ENCODE data around the gene ITPR3.
"Not testable (repeated sequence)": the region's sequence is repeated elsewhere in the genome, so short reads cannot be mapped to it uniquely, and the experiment has no call there.

The ITPR3 gene

GRCh38 chr6:33613795-33614168 lies 7.3 kb upstream of the ITPR3 start:
- no peak for DNase-seq (ENCODE audit: low read depth in 2 of 2)

GRCh38 chr6:33616113-33616512 lies 5.0 kb upstream of the ITPR3 start:
- no peak for DNase-seq (ENCODE audit: low read depth in 2 of 2)

- DNase-seq (ENCODE audit: low read depth in 2 of 2): no peak
Observed at GRCh38 chr6:33616913-33617312, 4.2 kb upstream of the ITPR3 start.

GRCh38 chr6:33619166-33619840 lies 1.8 kb upstream of the ITPR3 start:
- DNase-seq (ENCODE audit: low read depth in 2 of 2): no peak

GRCh38 chr6:33620158-33620855 lies 815 bp upstream of the ITPR3 start:
- DNase-seq (ENCODE audit: low read depth in 2 of 2): no peak

GRCh38 chr6:33621711-33622388 lies 728 bp downstream of the ITPR3 start:
- DNase-seq (ENCODE audit: low read depth in 2 of 2): peak; percentile 38 to 46

- DNase-seq (ENCODE audit: low read depth in 2 of 2): no peak
Observed at GRCh38 chr6:33622456-33623431, 1.6 kb downstream of the ITPR3 start.

- DNase-seq (ENCODE audit: low read depth in 2 of 2): no peak
Observed at GRCh38 chr6:33623895-33624381, 2.8 kb downstream of the ITPR3 start.

GRCh38 chr6:33624856-33625255 lies 3.7 kb downstream of the ITPR3 start:
- no peak for DNase-seq (ENCODE audit: low read depth in 2 of 2)

GRCh38 chr6:33627876-33628275 lies 6.8 kb downstream of the ITPR3 start:
- DNase-seq (ENCODE audit: low read depth in 2 of 2): no peak

GRCh38 chr6:33628401-33628964 lies 7.4 kb downstream of the ITPR3 start:
- DNase-seq (ENCODE audit: low read depth in 2 of 2): no peak

- DNase-seq (ENCODE audit: low read depth in 2 of 2): no peak
Observed at GRCh38 chr6:33630014-33630413, 8.9 kb downstream of the ITPR3 start.

- not testable (repeated sequence) for DNase-seq (ENCODE audit: low read depth in 2 of 2)
Observed at GRCh38 chr6:33631521-33631920, 10.4 kb downstream of the ITPR3 start.

GRCh38 chr6:33631971-33632557 lies 10.9 kb downstream of the ITPR3 start:
- no peak for DNase-seq (ENCODE audit: low read depth in 2 of 2)

- peak in 1 of 2 donors; percentile 23 for DNase-seq (ENCODE audit: low read depth in 2 of 2)
Observed at GRCh38 chr6:33632558-33633039, 11.5 kb downstream of the ITPR3 start.

- no peak for DNase-seq (ENCODE audit: low read depth in 2 of 2)
Observed at GRCh38 chr6:33633084-33633461, 12.0 kb downstream of the ITPR3 start.

GRCh38 chr6:33633462-33634158 lies 12.5 kb downstream of the ITPR3 start:
- DNase-seq (ENCODE audit: low read depth in 2 of 2): peak in 1 of 2 donors; percentile 44

GRCh38 chr6:33634161-33634727 lies 13.1 kb downstream of the ITPR3 start:
- DNase-seq (ENCODE audit: low read depth in 2 of 2): no peak

- DNase-seq (ENCODE audit: low read depth in 2 of 2): no peak
Observed at GRCh38 chr6:33634946-33635345, 13.8 kb downstream of the ITPR3 start.

GRCh38 chr6:33636655-33637054 lies 15.5 kb downstream of the ITPR3 start:
- no peak for DNase-seq (ENCODE audit: low read depth in 2 of 2)

All from stimulated activated CD8-positive, alpha-beta memory T cell treated with anti-CD3 and anti-CD28 coated beads, Interleukin-15, amount 100 ng/mL, for 4 hours (primary cell).